Skeletal muscle cell (primary cell): Measurements from ENCODE around the gene STK36.

Experiments used
- DNase-seq: peaks from one replicate; pipeline ENCODE4 v3.0.0-alpha.2; 2010; ENCODE audit warnings: low read depth
- H3K4me3 ChIP-seq: 2 replicates; pipeline ENCODE4 v1.5.1; 2011; ENCODE audit warnings: low read depth, mild to moderate bottlenecking, control low read depth, low read length, moderate library complexity

Gene STK36

DNA sequence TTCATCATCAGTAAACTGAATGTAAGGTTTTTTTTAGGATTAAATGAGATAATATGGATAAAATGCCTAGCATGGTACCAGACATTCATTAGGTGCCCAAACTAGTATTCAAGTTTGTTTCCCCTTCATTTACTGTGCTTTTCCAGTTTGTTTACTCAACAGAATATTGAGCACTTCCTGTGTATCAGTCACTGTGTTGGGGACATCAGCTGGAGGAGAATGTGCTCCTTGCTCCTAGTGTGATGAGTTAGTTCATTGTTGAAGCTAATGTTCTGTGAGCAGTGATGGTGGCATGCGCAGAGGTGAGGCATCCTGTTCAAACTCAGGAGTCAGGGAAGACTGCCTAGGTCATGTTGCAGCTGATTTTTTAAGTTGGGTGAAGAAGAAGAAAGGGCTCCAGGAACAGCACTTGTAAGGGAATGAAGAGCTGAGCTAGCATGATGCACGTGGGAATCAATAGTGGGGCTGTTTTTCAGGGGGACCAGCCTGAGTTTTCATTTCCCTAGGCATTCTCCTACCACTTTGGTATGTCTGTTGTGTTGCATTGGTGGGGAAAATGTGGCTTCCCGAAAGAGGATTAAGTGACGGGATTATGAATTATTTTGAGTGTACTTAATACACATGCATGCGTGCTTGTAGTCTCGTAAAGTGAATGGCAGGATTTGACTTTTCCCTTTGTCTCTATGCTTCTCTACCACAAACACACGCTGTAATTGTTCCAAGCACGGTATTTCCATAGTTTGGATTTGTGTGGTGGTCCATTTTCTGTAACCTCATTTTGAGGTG, 62.5 kb downstream of the STK36 start:
- H3K4me3 ChIP-seq: no peak overlapping the region
- DNase-seq: no peak

DNA sequence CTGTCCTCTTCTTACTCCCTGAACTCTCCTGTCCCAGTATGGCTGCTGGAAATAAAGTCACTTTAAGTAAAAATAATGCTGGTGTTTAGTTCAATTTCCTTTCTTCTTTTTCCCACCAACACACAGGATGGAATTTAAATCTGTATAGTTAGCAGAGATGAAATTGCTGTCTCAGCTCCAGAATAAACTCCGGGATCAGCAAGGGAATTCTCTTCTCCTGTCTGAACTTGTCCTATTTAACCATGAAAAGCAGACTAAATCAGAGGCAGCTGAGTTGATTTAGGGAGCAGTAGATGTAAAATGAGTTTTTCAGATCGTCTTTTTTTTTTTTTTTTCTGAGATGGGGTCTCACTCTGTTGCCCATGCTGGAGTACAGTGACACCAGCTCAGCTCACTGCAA, 64.6 kb downstream of the STK36 start:
- no peak for DNase-seq
- no peak overlapping the region for H3K4me3 ChIP-seq

DNA sequence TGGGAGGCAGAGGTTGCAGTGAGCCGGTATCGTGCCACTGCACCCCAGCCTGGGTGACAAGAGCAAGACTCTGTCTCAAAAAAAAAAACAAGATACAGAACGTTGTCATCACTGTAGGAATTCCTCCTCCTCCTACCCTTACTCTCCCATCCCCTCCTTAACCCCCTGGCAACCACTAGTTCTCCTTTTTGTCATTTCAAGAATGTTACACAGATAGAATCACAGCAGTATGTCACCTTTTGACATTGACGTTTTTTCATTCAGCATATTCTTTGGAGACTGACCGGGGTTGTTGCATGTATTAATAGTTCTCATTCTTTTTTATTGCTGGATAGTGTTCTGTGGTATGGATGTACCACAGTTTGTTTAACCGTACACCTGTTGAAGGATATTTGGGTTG, 71.2 kb downstream of the STK36 start:
- no peak for DNase-seq
- H3K4me3 ChIP-seq: no peak overlapping the region

DNA sequence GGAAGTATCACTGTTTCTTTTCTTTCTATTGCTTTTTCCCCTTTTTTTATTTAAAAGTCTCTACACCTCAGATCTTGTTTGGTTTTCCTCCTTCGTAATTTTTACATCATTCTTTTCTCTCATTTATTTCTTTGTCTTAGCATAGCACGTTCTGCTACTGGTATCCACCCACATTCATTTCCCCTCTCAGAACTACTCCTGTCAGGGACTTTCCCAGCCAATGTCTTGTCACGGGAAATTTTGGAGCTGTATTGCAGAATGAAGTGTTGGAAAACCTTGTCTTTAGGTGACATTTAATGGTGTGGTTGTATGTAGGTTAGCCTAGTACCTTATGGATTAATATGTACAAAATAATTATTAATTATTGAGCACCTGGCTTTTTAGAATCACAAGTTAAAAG, 72.7 kb downstream of the STK36 start:
- H3K4me3 ChIP-seq: no peak overlapping the region
- DNase-seq: no peak

DNA sequence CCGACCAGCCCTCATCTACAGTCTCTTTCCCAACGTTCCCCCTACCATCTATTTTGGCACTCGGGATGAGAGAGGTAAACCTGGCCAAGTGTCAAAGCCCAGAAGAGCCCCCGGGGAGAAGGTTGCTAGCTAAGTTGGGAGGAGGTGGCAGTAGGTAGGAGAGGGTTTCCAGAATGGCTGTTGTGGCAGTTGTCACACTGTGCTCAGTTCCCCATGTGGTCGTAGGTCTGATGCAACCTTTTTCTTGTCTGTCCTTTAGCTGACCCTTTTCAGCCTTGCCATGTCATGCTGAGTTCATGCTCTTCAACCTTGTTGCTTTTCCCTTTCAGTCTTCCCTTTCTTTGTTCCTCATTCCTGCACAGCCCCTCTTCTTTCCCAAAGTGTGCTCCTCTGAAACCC, 73.3 kb downstream of the STK36 start:
- no peak for DNase-seq
- H3K4me3 ChIP-seq: no peak overlapping the region

DNA sequence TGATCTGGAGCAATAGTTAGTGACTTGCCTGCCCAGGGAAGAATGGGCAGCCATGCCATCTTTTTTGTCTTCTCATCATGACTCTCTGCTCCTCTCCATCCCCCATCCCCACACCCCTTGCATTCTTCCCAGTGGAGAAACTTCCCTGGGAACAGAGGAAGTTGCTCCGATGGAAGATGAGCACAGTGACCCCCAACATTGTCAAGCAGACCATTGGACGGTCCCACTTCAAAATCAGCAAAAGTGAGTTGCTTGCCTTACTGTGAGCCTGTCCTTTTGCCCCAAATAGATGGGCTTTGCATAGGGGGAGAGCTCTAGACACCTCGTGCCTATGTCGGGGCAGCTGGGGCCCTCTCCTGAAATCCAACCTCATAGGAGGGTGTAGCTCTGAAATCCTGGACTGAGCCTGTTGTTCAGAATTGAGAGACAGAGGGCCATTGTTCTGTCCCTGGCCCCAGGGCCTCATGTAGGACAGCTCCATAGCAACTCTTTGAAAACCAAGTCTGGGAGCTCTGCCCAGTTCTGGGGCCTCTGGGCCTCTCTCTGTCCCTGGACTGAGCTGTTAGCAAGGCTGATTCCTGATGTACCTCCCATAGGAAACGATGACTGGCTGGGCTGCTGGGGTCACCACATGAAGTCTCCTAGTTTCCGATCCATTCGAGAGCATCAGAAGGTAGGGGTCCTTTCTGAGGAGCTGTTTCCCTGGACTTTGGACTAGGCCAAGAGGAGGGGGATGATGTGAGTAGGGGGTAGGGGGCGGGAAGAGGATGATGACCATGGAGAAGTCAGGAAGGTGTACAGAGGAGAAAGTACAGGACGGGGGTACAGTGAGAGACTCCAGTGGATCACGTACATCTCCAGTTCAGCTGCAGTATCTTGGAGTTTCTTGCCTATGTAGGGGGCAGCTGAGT, 73.9 kb downstream of the STK36 start:
- peak; percentile 24 for DNase-seq
- no peak overlapping the region for H3K4me3 ChIP-seq

DNA sequence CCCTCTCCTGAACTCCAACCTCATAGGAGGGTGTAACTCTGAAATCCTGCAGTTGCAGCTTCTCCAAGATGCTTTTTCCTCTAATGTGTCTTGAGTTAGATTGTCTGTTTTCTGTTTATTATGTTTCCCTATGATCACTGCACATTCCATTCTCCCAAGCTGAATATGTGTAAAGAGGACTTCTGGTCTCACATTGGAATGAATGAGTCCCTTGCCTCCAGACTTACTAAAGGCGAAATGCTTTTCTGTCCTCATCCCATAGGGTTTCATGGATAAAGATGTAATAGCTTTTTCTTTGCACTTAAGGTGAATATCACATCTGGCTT, 74.5 kb downstream of the STK36 start:
- no peak for DNase-seq
- H3K4me3 ChIP-seq: no peak overlapping the region

DNA sequence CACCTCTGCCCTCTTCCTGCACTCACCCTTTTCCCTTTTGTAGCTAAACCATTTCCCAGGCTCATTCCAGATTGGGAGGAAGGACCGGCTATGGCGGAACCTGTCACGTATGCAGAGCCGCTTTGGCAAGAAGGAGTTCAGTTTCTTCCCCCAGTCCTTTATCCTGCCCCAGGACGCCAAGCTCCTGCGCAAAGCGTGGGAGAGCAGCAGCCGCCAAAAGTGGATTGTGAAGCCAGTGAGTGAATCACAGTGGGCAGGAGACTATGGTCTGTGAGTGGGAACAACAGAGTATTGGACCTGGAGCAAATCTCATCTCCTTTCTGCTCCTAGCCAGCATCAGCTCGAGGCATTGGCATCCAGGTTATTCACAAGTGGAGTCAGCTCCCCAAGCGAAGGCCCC, 75.1 kb downstream of the STK36 start:
- no peak overlapping the region for H3K4me3 ChIP-seq
- DNase-seq: no peak

DNA sequence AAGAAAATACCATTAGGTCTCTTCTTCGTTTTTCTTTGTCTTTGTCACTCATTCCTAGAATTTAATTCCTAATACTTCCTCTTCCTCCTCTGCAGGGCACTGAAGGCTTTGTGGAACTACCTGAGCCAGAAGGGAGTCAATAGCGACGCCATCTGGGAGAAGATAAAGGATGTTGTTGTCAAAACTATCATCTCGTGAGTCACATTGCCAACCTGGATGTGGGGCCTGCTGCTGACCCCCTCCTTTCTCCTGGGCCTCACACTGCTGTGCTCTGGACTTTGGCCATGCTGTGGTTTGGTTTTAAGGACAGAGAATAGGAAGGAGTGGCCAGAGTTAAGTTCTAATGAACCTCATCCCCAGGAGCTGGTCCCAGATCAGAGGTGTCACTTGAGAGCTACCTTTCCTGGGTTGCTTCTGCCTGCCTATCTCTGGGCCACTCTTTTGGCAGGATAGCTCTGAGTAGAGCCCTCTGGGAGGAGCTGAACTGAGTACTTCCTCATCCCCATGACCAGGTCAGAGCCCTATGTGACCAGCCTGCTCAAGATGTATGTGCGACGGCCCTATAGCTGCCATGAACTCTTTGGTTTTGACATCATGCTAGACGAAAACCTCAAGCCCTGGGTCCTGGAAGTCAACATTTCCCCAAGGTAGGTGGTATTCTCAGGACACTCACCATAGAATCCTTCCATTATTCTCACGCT, 77.0 kb downstream of the STK36 start:
- DNase-seq: no peak
- H3K4me3 ChIP-seq: no peak overlapping the region
